Activated CD4-positive, alpha-beta memory T cell treated with anti-CD3 and anti-CD28 coated beads for 36 hours (primary cell): Measurements from ENCODE around the gene HRH3. TPM values are rescaled to one million over a fixed set of nuclear protein-coding genes. Genes with fewer than 3 reads are reported as not detected.

Source experiments
- CTCF ChIA-PET: fragments of 350-600 bp; sonication (Branson Sonifier 250); formaldehyde crosslinking; loops from one replicate; lab custom pipeline; 2021; ENCODE audit warnings: antibody characterized with exemption, inconsistent platforms; lab: Charles Lee
- POLR2A ChIA-PET: fragments of 350-600 bp; sonication (Branson Sonifier 250); formaldehyde crosslinking; loops from one replicate; lab custom pipeline; 2021; ENCODE audit warnings: antibody characterized with exemption; lab: Charles Lee
- DNase-seq: peaks from one replicate; pipeline ENCODE4 v3.0.0-alpha.2; 2020
- H3K27ac Mint-ChIP-seq: one replicate; pipeline ENCODE4 v1.8.0; 2021; ENCODE audit warnings: mixed read lengths
- H3K27me3 Mint-ChIP-seq: one replicate; pipeline ENCODE4 v1.8.0; 2021; ENCODE audit warnings: mixed read lengths
- H3K36me3 Mint-ChIP-seq: one replicate; pipeline ENCODE4 v1.8.0; 2021; ENCODE audit warnings: mixed read lengths
- H3K4me1 Mint-ChIP-seq: one replicate; pipeline ENCODE4 v1.8.0; 2021; ENCODE audit warnings: low read depth, mixed read lengths
- H3K4me3 Mint-ChIP-seq: one replicate; pipeline ENCODE4 v1.8.0; 2021; ENCODE audit warnings: mild to moderate bottlenecking, mixed read lengths
- H3K9me3 Mint-ChIP-seq: one replicate; pipeline ENCODE4 v1.8.0; 2021; ENCODE audit warnings: mixed read lengths
- intact Hi-C: fragments of 100-400 bp; cut with micrococcal nuclease; formaldehyde crosslinking; loops from one replicate; pipeline ENCODE4 v1.15.1; 2023
- total RNA-seq, 2 experiments: library from RNA; stranded (reverse); gene quantifications; one replicate each; pipeline ENCODE4 v1.2.3, GENCODE V29; 2021

Gene HRH3
- total RNA-seq, 2 experiments from 2014 or later = not detected

- Mint-ChIP-seq H3K27me3 (peaks cover 3% of the 10 kb centered on the region), H3K4me1 (no peaks in the 10 kb centered on the region), H3K36me3 (peaks cover 4% of the 10 kb centered on the region), H3K27ac (no peak overlapping the region), H3K9me3 (no peaks in the 10 kb centered on the region), H3K4me3 (no peak overlapping the region)
- CTCF ChIA-PET = no interaction called here
- no peak for DNase-seq
- intact Hi-C loops = no loop called here
- POLR2A ChIA-PET = no interaction called here
Observed at GRCh38 chr20:62208061-62208794, 11.8 kb downstream of the HRH3 start.

GRCh38 chr20:62206388-62206775 lies 13.7 kb downstream of the HRH3 start:
- CTCF ChIA-PET = no interaction called here
- Mint-ChIP-seq H3K36me3 (peaks cover 12% of the 10 kb centered on the region), H3K27me3 (no peaks in the 10 kb centered on the region), H3K4me1 (no peaks in the 10 kb centered on the region), H3K4me3 (no peak overlapping the region), H3K27ac (no peak overlapping the region), H3K9me3 (no peaks in the 10 kb centered on the region)
- DNase-seq = no peak
- intact Hi-C loops = no loop called here
- POLR2A ChIA-PET = no interaction called here

GRCh38 chr20:62205618-62206387 lies 14.3 kb downstream of the HRH3 start:
- POLR2A ChIA-PET = no interaction called here
- Mint-ChIP-seq H3K27me3 (no peaks in the 10 kb centered on the region), H3K36me3 (peaks cover 12% of the 10 kb centered on the region), H3K4me3 (no peak overlapping the region), H3K27ac (no peak overlapping the region), H3K9me3 (no peaks in the 10 kb centered on the region), H3K4me1 (no peaks in the 10 kb centered on the region)
- intact Hi-C loops = no loop called here
- no peak for DNase-seq
- CTCF ChIA-PET = no interaction called here

GRCh38 chr20:62203378-62204030 lies 16.6 kb downstream of the HRH3 start:
- intact Hi-C loops = no loop called here
- H3K4me3 Mint-ChIP-seq = no peak overlapping the region
- H3K27ac Mint-ChIP-seq = no peak overlapping the region
- H3K9me3 Mint-ChIP-seq = no peaks in the 10 kb centered on the region
- peaks cover 30% of the 10 kb centered on the region for H3K36me3 Mint-ChIP-seq
- no peak for DNase-seq
- no peaks in the 10 kb centered on the region for H3K27me3 Mint-ChIP-seq
- no peaks in the 10 kb centered on the region for H3K4me1 Mint-ChIP-seq
- CTCF ChIA-PET = no interaction called here
- POLR2A ChIA-PET = no interaction called here

- no peak for DNase-seq
- POLR2A ChIA-PET = no interaction called here
- no peak overlapping the region for H3K27ac Mint-ChIP-seq
- H3K4me3 Mint-ChIP-seq = no peak overlapping the region
- H3K4me1 Mint-ChIP-seq = no peaks in the 10 kb centered on the region
- no peaks in the 10 kb centered on the region for H3K27me3 Mint-ChIP-seq
- CTCF ChIA-PET = no interaction called here
- no peaks in the 10 kb centered on the region for H3K9me3 Mint-ChIP-seq
- intact Hi-C loops = no loop called here
- H3K36me3 Mint-ChIP-seq = peaks cover 32% of the 10 kb centered on the region
Observed at GRCh38 chr20:62202676-62203377, 17.3 kb downstream of the HRH3 start.

GRCh38 chr20:62202083-62202395 lies 18.0 kb downstream of the HRH3 start:
- no peak for DNase-seq
- Mint-ChIP-seq H3K36me3 (peaks cover 32% of the 10 kb centered on the region), H3K4me1 (no peaks in the 10 kb centered on the region), H3K4me3 (no peak overlapping the region), H3K9me3 (no peaks in the 10 kb centered on the region), H3K27me3 (no peaks in the 10 kb centered on the region), H3K27ac (no peak overlapping the region)
- POLR2A ChIA-PET = no interaction called here
- intact Hi-C loops = no loop called here
- CTCF ChIA-PET = no interaction called here

GRCh38 chr20:62201173-62202082 lies 18.6 kb downstream of the HRH3 start:
- Mint-ChIP-seq H3K27ac (no peak overlapping the region), H3K27me3 (no peaks in the 10 kb centered on the region), H3K4me1 (no peaks in the 10 kb centered on the region), H3K9me3 (no peaks in the 10 kb centered on the region), H3K4me3 (no peak overlapping the region), H3K36me3 (peaks cover 32% of the 10 kb centered on the region)
- DNase-seq = no peak
- POLR2A ChIA-PET = no interaction called here
- intact Hi-C loops = no loop called here
- CTCF ChIA-PET = no interaction called here

- Mint-ChIP-seq H3K4me1 (no peaks in the 10 kb centered on the region), H3K27me3 (no peaks in the 10 kb centered on the region), H3K27ac (no peak overlapping the region), H3K36me3 (peaks cover 33% of the 10 kb centered on the region), H3K4me3 (no peak overlapping the region), H3K9me3 (no peaks in the 10 kb centered on the region)
- intact Hi-C loops = no loop called here
- DNase-seq = no peak
- POLR2A ChIA-PET = no interaction called here
- CTCF ChIA-PET = no interaction called here
Observed at GRCh38 chr20:62200491-62201172, 19.4 kb downstream of the HRH3 start.

- no peak for DNase-seq
- Mint-ChIP-seq H3K36me3 (peaks cover 36% of the 10 kb centered on the region), H3K4me3 (no peak overlapping the region), H3K27me3 (no peaks in the 10 kb centered on the region), H3K9me3 (no peaks in the 10 kb centered on the region), H3K27ac (no peak overlapping the region), H3K4me1 (no peaks in the 10 kb centered on the region)
- CTCF ChIA-PET = no interaction called here
- POLR2A ChIA-PET = interaction anchor here (0.6 kb wide), 1 partner anchor 55 kb away, joined by 3 read pairs; no protein-coding TSS in a partner anchor
- intact Hi-C loops = no loop called here
Observed at GRCh38 chr20:62198931-62199330, 21.1 kb downstream of the HRH3 start.

- no peaks in the 10 kb centered on the region for H3K4me1 Mint-ChIP-seq
Observed at GRCh38 chr20:62198496-62198895, 21.6 kb downstream of the HRH3 start.

GRCh38 chr20:62197801-62198200 lies 22.3 kb downstream of the HRH3 start:
- POLR2A ChIA-PET = interaction anchor here (0.5 kb wide), 1 partner anchor 10 kb away, joined by 3 read pairs; no protein-coding TSS in a partner anchor
- no peak for DNase-seq
- no peaks in the 10 kb centered on the region for H3K4me1 Mint-ChIP-seq
- H3K27ac Mint-ChIP-seq = no peak overlapping the region
- H3K36me3 Mint-ChIP-seq = peaks cover 31% of the 10 kb centered on the region
- intact Hi-C loops = no loop called here
- no peak overlapping the region for H3K4me3 Mint-ChIP-seq
- CTCF ChIA-PET = no interaction called here
- H3K9me3 Mint-ChIP-seq = no peaks in the 10 kb centered on the region
- no peaks in the 10 kb centered on the region for H3K27me3 Mint-ChIP-seq

More at GRCh38 chr20:62198496-62198895, 21.6 kb downstream of the HRH3 start:
- no peaks in the 10 kb centered on the region for H3K9me3 Mint-ChIP-seq
- DNase-seq = no peak
- no peak overlapping the region for H3K4me3 Mint-ChIP-seq
- no peak overlapping the region for H3K27ac Mint-ChIP-seq
- CTCF ChIA-PET = no interaction called here
- POLR2A ChIA-PET = interaction anchor here (0.6 kb wide), 1 partner anchor 54 kb away, joined by 3 read pairs; no protein-coding TSS in a partner anchor
- intact Hi-C loops = no loop called here
- H3K27me3 Mint-ChIP-seq = no peaks in the 10 kb centered on the region
- H3K36me3 Mint-ChIP-seq = peaks cover 34% of the 10 kb centered on the region
